IMR-90 (cell line): ENCODE measurements around the gene OTOGL.

ENCODE experiments used
- BHLHE40 ChIP-seq: fragments of 150-350 bp; IDR thresholded peaks from 2 replicates; pipeline ENCODE4 v1.6.1; 2016; ENCODE audit warnings: mild to moderate bottlenecking, low read depth, low read length
- CEBPB ChIP-seq: IDR thresholded peaks from 2 replicates; pipeline ENCODE4 v1.6.1; 2012; ENCODE audit warnings: low read depth, low read length, improper control_type of control experiment
- FOS ChIP-seq: fragments of 150-350 bp; IDR thresholded peaks from 2 replicates; pipeline ENCODE4 v1.6.1; 2016; ENCODE audit warnings: low read depth, low read length
- MAFK ChIP-seq: IDR thresholded peaks from 2 replicates; pipeline ENCODE4 v1.6.1; 2012; ENCODE audit warnings: low read depth, low read length, improper control_type of control experiment
- MAZ ChIP-seq: IDR thresholded peaks from 2 replicates; pipeline ENCODE4 v1.6.1; 2012; ENCODE audit warnings: low read depth, mild to moderate bottlenecking, low read length, improper control_type of control experiment, moderate library complexity, borderline replicate concordance
- POLR2A ChIP-seq: IDR thresholded peaks from 2 replicates; pipeline ENCODE4 v1.6.1; 2012; ENCODE audit warnings: mild to moderate bottlenecking, low read depth, low read length
- RAD21 ChIP-seq: IDR thresholded peaks from 2 replicates; pipeline ENCODE4 v1.6.1; 2012; ENCODE audit warnings: low read length, improper control_type of control experiment
- RFX5 ChIP-seq: IDR thresholded peaks from 2 replicates; pipeline ENCODE4 v1.8.0; 2012; ENCODE audit warnings: low read depth, mild to moderate bottlenecking, low read length, moderate library complexity
- SMC3 ChIP-seq: fragments of 150-350 bp; IDR thresholded peaks from 2 replicates; pipeline ENCODE4 v1.6.1; 2016; ENCODE audit warnings: low read depth, mild to moderate bottlenecking, antibody characterized with exemption, low read length, moderate library complexity
- TF ChIP-seq, protein P1 (sequence below): conservative IDR thresholded peaks from 2 replicates; pipeline ENCODE4 v1.5.1; 2012; ENCODE audit warnings: mild to moderate bottlenecking, low read depth, low read length, improper control_type of control experiment
- TF ChIP-seq, protein P2 (sequence below): fragments of 150-350 bp; IDR thresholded peaks from 2 replicates; pipeline ENCODE4 v1.6.1; 2016; ENCODE audit warnings: low read depth, mild to moderate bottlenecking, low read length, moderate library complexity, borderline replicate concordance

DNA sequence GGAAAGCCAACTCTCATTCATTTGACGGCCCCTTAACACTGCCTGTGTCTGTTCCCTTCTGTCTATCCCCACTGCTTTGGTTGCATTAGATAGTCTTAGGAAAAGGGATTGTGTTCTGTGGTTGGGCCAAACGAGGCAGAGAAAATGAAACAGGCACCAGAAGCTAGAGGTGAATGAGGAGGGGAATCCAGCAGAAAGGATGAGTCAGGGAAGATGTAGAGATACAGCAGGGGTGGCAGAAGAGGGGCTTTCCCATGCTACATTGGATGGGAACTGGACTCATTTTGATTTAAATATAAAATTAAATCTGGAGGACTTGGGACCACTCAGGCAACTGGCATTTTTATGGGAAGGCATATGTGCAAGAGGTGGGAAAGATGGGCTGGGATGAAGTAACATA lies 43.3 kb downstream of the OTOGL start:
- TF ChIP-seq POLR2A (no peak), FOS (no peak), SMC3 (no peak), MAZ (no peak), CEBPB (no peak), RAD21 (no peak), RFX5 (no peak), MAFK (no peak), BHLHE40 (no peak)
- TF ChIP-seq, protein P1, sequence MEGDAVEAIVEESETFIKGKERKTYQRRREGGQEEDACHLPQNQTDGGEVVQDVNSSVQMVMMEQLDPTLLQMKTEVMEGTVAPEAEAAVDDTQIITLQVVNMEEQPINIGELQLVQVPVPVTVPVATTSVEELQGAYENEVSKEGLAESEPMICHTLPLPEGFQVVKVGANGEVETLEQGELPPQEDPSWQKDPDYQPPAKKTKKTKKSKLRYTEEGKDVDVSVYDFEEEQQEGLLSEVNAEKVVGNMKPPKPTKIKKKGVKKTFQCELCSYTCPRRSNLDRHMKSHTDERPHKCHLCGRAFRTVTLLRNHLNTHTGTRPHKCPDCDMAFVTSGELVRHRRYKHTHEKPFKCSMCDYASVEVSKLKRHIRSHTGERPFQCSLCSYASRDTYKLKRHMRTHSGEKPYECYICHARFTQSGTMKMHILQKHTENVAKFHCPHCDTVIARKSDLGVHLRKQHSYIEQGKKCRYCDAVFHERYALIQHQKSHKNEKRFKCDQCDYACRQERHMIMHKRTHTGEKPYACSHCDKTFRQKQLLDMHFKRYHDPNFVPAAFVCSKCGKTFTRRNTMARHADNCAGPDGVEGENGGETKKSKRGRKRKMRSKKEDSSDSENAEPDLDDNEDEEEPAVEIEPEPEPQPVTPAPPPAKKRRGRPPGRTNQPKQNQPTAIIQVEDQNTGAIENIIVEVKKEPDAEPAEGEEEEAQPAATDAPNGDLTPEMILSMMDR: no peak
- TF ChIP-seq, protein P2, sequence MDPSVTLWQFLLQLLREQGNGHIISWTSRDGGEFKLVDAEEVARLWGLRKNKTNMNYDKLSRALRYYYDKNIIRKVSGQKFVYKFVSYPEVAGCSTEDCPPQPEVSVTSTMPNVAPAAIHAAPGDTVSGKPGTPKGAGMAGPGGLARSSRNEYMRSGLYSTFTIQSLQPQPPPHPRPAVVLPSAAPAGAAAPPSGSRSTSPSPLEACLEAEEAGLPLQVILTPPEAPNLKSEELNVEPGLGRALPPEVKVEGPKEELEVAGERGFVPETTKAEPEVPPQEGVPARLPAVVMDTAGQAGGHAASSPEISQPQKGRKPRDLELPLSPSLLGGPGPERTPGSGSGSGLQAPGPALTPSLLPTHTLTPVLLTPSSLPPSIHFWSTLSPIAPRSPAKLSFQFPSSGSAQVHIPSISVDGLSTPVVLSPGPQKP: no peak
